Suprapubic skin (tissue), 4 donors: ENCODE measurements around the gene CSKMT. TPM values are rescaled to one million over a fixed set of nuclear protein-coding genes. Genes with fewer than 3 reads are reported as not detected.

ENCODE experiments used
- DNase-seq, 2 donors: peaks; one replicate each; pipeline ENCODE4 v3.0.0-alpha.2; 2019; ENCODE audit warnings: low spot score in 2 of 2
- H3K27ac ChIP-seq: fragments of 200-600 bp; sonication (generic); one replicate; pipeline ENCODE4 v1.5.1; 2019
- H3K27me3 ChIP-seq: fragments of 200-600 bp; sonication (generic); one replicate; pipeline ENCODE4 v1.5.1; 2019
- H3K36me3 ChIP-seq: fragments of 200-600 bp; sonication (generic); one replicate; pipeline ENCODE4 v1.5.1; 2019
- H3K4me1 ChIP-seq: fragments of 200-600 bp; sonication (generic); one replicate; pipeline ENCODE4 v1.5.1; 2019
- H3K4me3 ChIP-seq: fragments of 200-600 bp; sonication (generic); one replicate; pipeline ENCODE4 v1.5.1; 2019; ENCODE audit warnings: mild to moderate bottlenecking
- H3K9me3 ChIP-seq: fragments of 200-600 bp; sonication (generic); one replicate; pipeline ENCODE4 v1.5.1; 2019
- EP300 ChIP-seq: sonication (generic); formaldehyde crosslinking; IDR thresholded peaks from one replicate; pipeline ENCODE4 v1.6.1; 2017; ENCODE audit warnings: antibody characterized with exemption
- POLR2A ChIP-seq, 2 donors: fragments of 450-650 bp; IDR thresholded peaks; one replicate each; pipeline ENCODE4 v1.6.1; 2017; ENCODE audit warnings: antibody characterized with exemption in 2 of 2, mild to moderate bottlenecking in 2 of 2, moderate library complexity in 2 of 2
- POLR2AphosphoS5 ChIP-seq, 3 donors: sonication (generic); formaldehyde crosslinking; IDR thresholded peaks; one replicate each; pipeline ENCODE4 v1.6.1; 2017; ENCODE audit warnings: antibody characterized with exemption in 3 of 3
- WGBS: methylation state at CpG from one replicate; pipeline ENCODE4 v1.1.5; 2018; 5-methylcytosine and 5-hydroxymethylcytosine counted together
- total RNA-seq, 4 donors: library from RNA; depleted of rRNA; stranded (reverse); fragments of >200 nt; gene quantifications; one replicate each; pipeline ENCODE4 v1.1.0, GENCODE V29; 2016
- TF ChIP-seq, protein P1 (sequence below), 2 donors: fragments of 200-600 bp in 1 of 2; fragments of 450-650 bp in 1 of 2; sonication (generic) in 1 of 2; IDR thresholded peaks; one replicate each; pipeline ENCODE4 v1.5.1; 2016 to 2019; ENCODE audit warnings: antibody characterized with exemption in 2 of 2, mild to moderate bottlenecking in 1 of 2, moderate library complexity in 1 of 2

The CSKMT gene
- total RNA-seq, 4 donors from 2014 or later = 2.8 to 6.0 (median 4.2) TPM

DNA sequence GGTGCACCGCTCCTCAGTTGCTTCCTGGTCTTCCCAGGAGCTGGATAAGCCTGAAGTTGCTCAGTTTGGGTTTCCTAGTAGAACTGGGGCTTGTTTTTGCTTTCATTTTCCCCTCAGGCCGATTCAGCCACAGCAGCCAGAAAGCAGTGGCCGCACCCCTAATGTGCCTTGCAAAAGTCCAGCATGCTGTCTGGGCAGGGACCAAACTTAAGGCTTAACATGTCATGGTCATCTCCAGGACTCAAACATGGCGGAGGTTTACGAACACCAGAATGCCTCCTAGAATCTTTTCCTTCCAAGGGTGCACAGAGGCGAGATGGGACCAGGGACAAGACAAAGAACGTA, 44.9 kb downstream of the CSKMT start:
- peak overlapping the region; percentile 67 for H3K4me3 ChIP-seq
- peak overlapping the region; percentile 92 for H3K27ac ChIP-seq
- H3K36me3 ChIP-seq = peaks cover 44% of the 10 kb centered on the region
- H3K27me3 ChIP-seq = no peaks in the 10 kb centered on the region
- 57% methylated on average over 7 of the region's 7 CpGs for WGBS
- no peaks in the 10 kb centered on the region for H3K9me3 ChIP-seq
- H3K4me1 ChIP-seq = peaks cover 46% of the 10 kb centered on the region
- no peak for DNase-seq
- TF ChIP-seq POLR2AphosphoS5 (IDR thresholded peaks at IDR 0.05) (no peak), POLR2A (IDR thresholded peaks at IDR 0.05) (no peak), EP300 (no peak)
- TF ChIP-seq, protein P1, sequence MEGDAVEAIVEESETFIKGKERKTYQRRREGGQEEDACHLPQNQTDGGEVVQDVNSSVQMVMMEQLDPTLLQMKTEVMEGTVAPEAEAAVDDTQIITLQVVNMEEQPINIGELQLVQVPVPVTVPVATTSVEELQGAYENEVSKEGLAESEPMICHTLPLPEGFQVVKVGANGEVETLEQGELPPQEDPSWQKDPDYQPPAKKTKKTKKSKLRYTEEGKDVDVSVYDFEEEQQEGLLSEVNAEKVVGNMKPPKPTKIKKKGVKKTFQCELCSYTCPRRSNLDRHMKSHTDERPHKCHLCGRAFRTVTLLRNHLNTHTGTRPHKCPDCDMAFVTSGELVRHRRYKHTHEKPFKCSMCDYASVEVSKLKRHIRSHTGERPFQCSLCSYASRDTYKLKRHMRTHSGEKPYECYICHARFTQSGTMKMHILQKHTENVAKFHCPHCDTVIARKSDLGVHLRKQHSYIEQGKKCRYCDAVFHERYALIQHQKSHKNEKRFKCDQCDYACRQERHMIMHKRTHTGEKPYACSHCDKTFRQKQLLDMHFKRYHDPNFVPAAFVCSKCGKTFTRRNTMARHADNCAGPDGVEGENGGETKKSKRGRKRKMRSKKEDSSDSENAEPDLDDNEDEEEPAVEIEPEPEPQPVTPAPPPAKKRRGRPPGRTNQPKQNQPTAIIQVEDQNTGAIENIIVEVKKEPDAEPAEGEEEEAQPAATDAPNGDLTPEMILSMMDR (IDR thresholded peaks at IDR 0.05) = no peak

DNA sequence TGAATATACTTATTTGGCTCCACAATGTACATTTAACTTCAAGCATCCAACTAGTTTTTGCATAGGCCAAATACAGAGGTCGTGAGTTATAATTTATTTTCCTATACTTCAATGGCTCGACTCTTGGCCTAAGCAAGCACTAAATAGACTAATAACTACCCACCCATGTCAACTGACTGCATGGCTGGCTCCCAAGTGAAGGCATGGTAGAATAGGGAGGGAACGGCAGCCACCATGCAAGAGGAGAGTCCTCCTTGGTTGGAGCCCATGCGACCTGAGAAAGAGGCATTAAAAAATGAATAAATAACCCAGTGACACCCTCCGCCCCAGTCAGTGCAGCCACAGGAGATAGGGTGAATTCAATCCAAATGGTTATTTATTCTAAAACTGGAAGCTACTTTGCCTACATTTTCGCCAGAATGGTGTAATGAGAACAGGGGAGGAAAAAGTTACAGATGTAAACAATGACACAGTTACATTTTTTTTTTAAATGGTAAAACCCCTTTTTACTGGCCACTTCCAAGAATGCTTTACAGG, 47.2 kb downstream of the CSKMT start:
- peaks cover 30% of the 10 kb centered on the region for H3K4me1 ChIP-seq
- peaks cover 68% of the 10 kb centered on the region for H3K36me3 ChIP-seq
- no peak overlapping the region for H3K27ac ChIP-seq
- WGBS = 73% methylated on average over 6 of the region's 6 CpGs
- no peaks in the 10 kb centered on the region for H3K27me3 ChIP-seq
- DNase-seq = no peak
- no peaks in the 10 kb centered on the region for H3K9me3 ChIP-seq
- TF ChIP-seq POLR2A (IDR thresholded peaks at IDR 0.05) (no peak), EP300 (no peak), POLR2AphosphoS5 (IDR thresholded peaks at IDR 0.05) (no peak)
- TF ChIP-seq, protein P1 (IDR thresholded peaks at IDR 0.05) = no peak
- H3K4me3 ChIP-seq = no peak overlapping the region

DNA sequence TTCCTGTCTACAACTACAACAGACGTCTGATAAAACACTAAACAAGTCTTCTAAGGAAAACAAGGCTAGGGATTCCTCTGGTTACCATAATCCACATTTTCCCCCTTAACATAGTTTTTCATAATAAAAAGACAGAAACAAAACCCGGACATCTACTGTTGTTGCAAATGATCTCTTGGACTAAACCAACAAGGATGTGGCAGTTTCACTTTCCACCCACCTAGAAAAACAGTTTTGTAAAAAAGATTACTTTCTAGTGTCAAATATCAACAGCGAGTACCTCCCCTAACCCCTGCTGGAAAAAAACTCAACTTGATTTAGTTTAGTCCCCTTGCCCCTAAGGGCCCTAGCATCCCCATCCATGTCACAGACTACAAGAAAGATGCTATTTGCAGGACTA, 47.7 kb downstream of the CSKMT start:
- WGBS = 71% methylated on average over 3 of the region's 3 CpGs
- DNase-seq = no peak
- Histone ChIP-seq H3K9me3 (no peaks in the 10 kb centered on the region), H3K4me3 (no peak overlapping the region), H3K27ac (no peak overlapping the region), H3K27me3 (no peaks in the 10 kb centered on the region), H3K4me1 (peaks cover 33% of the 10 kb centered on the region), H3K36me3 (peaks cover 73% of the 10 kb centered on the region)
- TF ChIP-seq EP300 = no peak
- no peak for TF ChIP-seq POLR2A (IDR thresholded peaks at IDR 0.05)
- no peak for TF ChIP-seq POLR2AphosphoS5 (IDR thresholded peaks at IDR 0.05)
- TF ChIP-seq, protein P1 (IDR thresholded peaks at IDR 0.05) = no peak

DNA sequence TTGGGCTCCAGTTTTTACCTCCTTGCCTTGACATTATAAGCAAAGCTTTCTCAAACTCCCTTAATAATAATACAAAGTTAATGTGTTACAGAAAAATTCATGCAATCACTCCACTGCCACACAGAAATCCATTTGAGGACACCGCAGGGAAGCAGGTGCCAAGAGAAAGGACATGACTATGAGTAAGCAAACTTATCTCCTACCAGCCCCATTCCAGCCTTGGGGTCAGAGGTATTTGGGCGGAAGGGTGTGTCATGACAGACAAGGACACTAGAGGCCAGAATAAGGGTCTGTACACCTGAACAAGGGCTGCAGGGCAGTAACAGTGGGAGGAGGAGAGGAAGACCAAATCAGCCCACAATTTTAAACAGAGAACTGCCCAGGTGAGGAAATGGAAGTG, 48.2 kb downstream of the CSKMT start:
- Histone ChIP-seq H3K9me3 (no peaks in the 10 kb centered on the region), H3K27me3 (no peaks in the 10 kb centered on the region), H3K4me3 (no peak overlapping the region), H3K36me3 (peaks cover 77% of the 10 kb centered on the region), H3K4me1 (peaks cover 30% of the 10 kb centered on the region), H3K27ac (no peak overlapping the region)
- TF ChIP-seq POLR2AphosphoS5 (IDR thresholded peaks at IDR 0.05) = no peak
- TF ChIP-seq, protein P1 (IDR thresholded peaks at IDR 0.05) = no peak
- no peak for TF ChIP-seq EP300
- no peak for TF ChIP-seq POLR2A (IDR thresholded peaks at IDR 0.05)
- 91% methylated on average over 2 of the region's 2 CpGs for WGBS
- no peak for DNase-seq

DNA sequence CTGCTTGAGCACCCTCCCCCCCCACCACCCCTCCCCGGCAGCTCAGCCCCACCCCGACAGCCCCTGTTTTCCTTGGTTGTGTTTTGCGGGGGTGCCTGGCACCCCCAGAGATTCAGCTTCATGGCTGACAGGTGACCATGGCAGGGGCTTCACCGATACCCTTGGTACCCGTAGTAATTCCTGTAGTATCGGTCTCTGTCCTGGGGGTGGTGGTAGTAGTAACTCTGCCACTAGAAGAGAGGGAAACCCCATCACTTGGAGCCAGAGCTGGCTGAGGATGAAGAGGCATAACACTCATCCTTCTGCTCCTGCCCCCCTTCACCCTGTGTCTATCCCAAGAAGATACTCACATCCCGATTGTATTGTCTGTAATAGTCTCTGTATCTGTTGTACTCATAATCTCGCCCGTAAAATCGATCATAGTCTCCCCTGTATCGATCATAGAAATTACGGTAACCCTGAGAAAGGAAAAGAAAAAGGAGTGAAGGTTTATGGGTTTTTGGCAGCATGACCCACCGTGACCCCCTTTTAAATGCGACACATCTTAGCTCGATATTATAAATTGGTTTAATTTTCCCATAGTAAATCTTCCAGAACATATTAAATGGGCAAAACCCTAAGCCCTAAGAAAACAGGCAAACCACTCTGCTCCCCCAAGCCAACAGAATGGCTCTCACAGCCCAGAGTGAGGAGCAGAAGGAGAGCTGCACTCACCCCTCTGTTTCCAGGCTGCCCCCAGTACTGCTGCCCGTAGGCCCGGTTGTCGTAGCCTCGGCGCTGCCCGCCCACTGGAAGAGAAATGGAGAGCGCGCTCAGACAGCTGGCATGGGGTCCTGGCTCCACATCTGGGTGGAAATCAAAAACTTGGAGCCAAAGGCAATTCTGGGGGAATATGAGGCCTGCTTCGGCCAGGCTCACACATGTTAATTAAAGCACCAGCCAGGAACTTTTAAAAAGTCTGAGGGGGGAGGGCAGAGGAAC, 50.3 kb downstream of the CSKMT start:
- Histone ChIP-seq H3K27me3 (no peaks in the 10 kb centered on the region), H3K36me3 (peaks cover 98% of the 10 kb centered on the region), H3K4me3 (no peak overlapping the region), H3K4me1 (peaks cover 16% of the 10 kb centered on the region), H3K27ac (no peak overlapping the region), H3K9me3 (no peaks in the 10 kb centered on the region)
- WGBS = 82% methylated on average over 24 of the region's 24 CpGs
- TF ChIP-seq EP300 (no peak), POLR2AphosphoS5 (IDR thresholded peaks at IDR 0.05) (no peak), POLR2A (IDR thresholded peaks at IDR 0.05) (no peak)
- TF ChIP-seq, protein P1 (IDR thresholded peaks at IDR 0.05) = no peak
- no peak for DNase-seq
